Mucosa of descending colon (tissue), 3 donors: ENCODE data around the gene CPXM1. TPM values are rescaled to one million over a fixed set of nuclear protein-coding genes. Genes with fewer than 3 reads are reported as not detected.
A peak's percentile ranks its signal among the peaks of the same experiment; 100 is the strongest.

Experiments
- ATAC-seq: fragments of 200-7000 bp; cut with Tn5 transposase; one replicate; pipeline ENCODE4 v1.9.1; 2020; ENCODE audit warnings: mild to moderate bottlenecking, moderate library complexity
- DNase-seq, 3 donors: peaks; one replicate each; pipeline ENCODE4 v3.0.0-alpha.2; 2020
- H3K36me3 ChIP-seq: fragments of 200-600 bp; one replicate; pipeline ENCODE4 v1.8.0; 2021; ENCODE audit warnings: low read depth, mild to moderate bottlenecking
- H3K4me1 ChIP-seq: fragments of 200-600 bp; one replicate; pipeline ENCODE4 v1.8.0; 2021; ENCODE audit warnings: low read depth, mild to moderate bottlenecking
- H3K4me3 ChIP-seq: fragments of 200-600 bp; one replicate; pipeline ENCODE4 v1.8.0; 2021; ENCODE audit warnings: mild to moderate bottlenecking
- H3K9me3 ChIP-seq: fragments of 200-600 bp; one replicate; pipeline ENCODE4 v1.8.0; 2021; ENCODE audit warnings: mild to moderate bottlenecking
- intact Hi-C, 2 donors: fragments of 100-400 bp; cut with DNase I in 1 of 2; cut with micrococcal nuclease in 1 of 2; formaldehyde crosslinking; loops; one replicate each; pipeline versions ENCODE4 v1.11.0 to v1.11.1; 2022; cut with DNase I, micrococcal nuclease
- total RNA-seq, 3 donors: library from RNA; stranded (reverse); fragmentation: NEBNext Ultra II Directional in 2 of 3; extraction: Animal tissue kit (Norgen Biotek cat#: 25700) in 2 of 3; gene quantifications; one replicate each; pipeline versions ENCODE4 v1.2.1 to v1.2.4, GENCODE V29; 2021 to 2023
- TF ChIP-seq, protein P1 (sequence below): fragments of 200-600 bp; IDR thresholded peaks from one replicate; pipeline ENCODE4 v1.8.0; 2022; ENCODE audit warnings: antibody characterized with exemption, mild to moderate bottlenecking
- donor health status: DM: no; HTN: no; CAD: no; lungs with moderate emphysema.
- donor health status: DM: no; HTN: no; CAD: no.
- donor health status: DM: no; HTN: yes; CAD: no.

The CPXM1 gene
- total RNA-seq, 3 donors from 2014 or later: 1.7 to 7.1 TPM; not detected in 1

DNA sequence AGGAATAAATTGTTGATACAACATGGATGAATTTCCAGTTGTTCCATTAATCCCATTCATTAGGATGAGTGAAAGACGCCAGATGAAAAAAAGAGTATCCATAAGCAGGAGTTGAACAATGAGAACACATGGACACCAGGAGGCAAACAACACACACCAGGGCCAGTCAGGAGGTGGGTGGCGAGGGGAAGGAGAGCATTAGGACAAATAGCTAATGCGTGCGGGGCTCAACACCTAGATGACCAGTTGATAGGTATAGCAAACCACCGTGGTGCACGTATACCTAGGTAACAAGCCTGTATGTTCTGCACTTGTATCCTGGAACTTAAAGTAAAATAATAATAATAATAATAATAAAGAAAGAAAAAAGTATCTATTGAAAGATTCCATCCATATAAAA, 28.9 kb upstream of the CPXM1 start:
- ATAC-seq (no peak), DNase-seq (no peak)
- H3K36me3 ChIP-seq: no peaks in the 10 kb centered on the region
- H3K4me1 ChIP-seq: no peaks in the 10 kb centered on the region
- no peaks in the 10 kb centered on the region for H3K9me3 ChIP-seq
- H3K4me3 ChIP-seq: no peak overlapping the region
- TF ChIP-seq, protein P1, sequence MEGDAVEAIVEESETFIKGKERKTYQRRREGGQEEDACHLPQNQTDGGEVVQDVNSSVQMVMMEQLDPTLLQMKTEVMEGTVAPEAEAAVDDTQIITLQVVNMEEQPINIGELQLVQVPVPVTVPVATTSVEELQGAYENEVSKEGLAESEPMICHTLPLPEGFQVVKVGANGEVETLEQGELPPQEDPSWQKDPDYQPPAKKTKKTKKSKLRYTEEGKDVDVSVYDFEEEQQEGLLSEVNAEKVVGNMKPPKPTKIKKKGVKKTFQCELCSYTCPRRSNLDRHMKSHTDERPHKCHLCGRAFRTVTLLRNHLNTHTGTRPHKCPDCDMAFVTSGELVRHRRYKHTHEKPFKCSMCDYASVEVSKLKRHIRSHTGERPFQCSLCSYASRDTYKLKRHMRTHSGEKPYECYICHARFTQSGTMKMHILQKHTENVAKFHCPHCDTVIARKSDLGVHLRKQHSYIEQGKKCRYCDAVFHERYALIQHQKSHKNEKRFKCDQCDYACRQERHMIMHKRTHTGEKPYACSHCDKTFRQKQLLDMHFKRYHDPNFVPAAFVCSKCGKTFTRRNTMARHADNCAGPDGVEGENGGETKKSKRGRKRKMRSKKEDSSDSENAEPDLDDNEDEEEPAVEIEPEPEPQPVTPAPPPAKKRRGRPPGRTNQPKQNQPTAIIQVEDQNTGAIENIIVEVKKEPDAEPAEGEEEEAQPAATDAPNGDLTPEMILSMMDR: no peak
- intact Hi-C loops: no loop called here

DNA sequence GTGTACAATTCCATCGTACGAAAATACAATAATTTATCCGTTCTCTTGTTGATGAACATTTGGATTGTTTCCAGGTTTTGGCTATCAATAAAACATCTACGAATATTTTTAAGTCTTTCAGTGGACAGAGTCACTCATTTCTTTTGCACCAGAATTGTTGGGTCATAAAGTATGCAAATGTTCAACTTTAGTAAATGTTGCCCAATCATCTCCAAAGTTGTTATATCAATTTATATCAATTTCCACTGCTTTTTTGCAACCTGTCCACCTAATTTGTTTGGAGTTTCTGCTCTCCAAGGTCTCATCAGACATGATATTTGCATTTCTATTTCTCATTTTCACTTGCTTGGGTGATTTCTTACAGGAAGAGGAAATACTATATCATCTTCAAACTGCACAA, 26.2 kb upstream of the CPXM1 start:
- DNase-seq (no peak), ATAC-seq (no peak)
- TF ChIP-seq, protein P1: no peak
- Histone ChIP-seq H3K4me3 (no peak overlapping the region), H3K9me3 (no peaks in the 10 kb centered on the region), H3K36me3 (no peaks in the 10 kb centered on the region), H3K4me1 (no peaks in the 10 kb centered on the region)
- intact Hi-C loops: no loop called here

GRCh38 chr20:2825761-2826160, 25.3 kb upstream of the CPXM1 start:
- Histone ChIP-seq H3K4me3 (no peak overlapping the region), H3K36me3 (no peaks in the 10 kb centered on the region), H3K4me1 (no peaks in the 10 kb centered on the region), H3K9me3 (no peaks in the 10 kb centered on the region)
- no peak for ATAC-seq
- intact Hi-C loops: no loop called here
- TF ChIP-seq, protein P1: no peak
- no peak for DNase-seq

GRCh38 chr20:2822073-2822472, 21.6 kb upstream of the CPXM1 start:
- ATAC-seq (peak; percentile 15), DNase-seq (no peak)
- no peaks in the 10 kb centered on the region for H3K36me3 ChIP-seq
- TF ChIP-seq, protein P1: no peak
- no peaks in the 10 kb centered on the region for H3K4me1 ChIP-seq
- intact Hi-C loops: no loop called here
- no peak overlapping the region for H3K4me3 ChIP-seq
- no peaks in the 10 kb centered on the region for H3K9me3 ChIP-seq

GRCh38 chr20:2820896-2821869, 20.8 kb upstream of the CPXM1 start:
- H3K9me3 ChIP-seq: no peaks in the 10 kb centered on the region
- TF ChIP-seq, protein P1: no peak
- peak; percentile 13 for ATAC-seq
- DNase-seq: no peak
- H3K4me1 ChIP-seq: no peaks in the 10 kb centered on the region
- no peaks in the 10 kb centered on the region for H3K36me3 ChIP-seq
- no peak overlapping the region for H3K4me3 ChIP-seq
- intact Hi-C loops: no loop called here
